Measurements from ENCODE around the gene ZNF275.

- TF ChIP-seq CTCF (IDR thresholded peaks at IDR 0.05) (no peak), POLR2A (IDR thresholded peaks at IDR 0.05) (no peak), EP300 (IDR thresholded peaks at IDR 0.05) (no peak)
Measured at GRCh38 chrX:153339662-153340061, 5.7 kb downstream of the ZNF275 start.
